G401 (cell line): Measurements from ENCODE around the gene DTD1. TPM values are rescaled to one million over a fixed set of nuclear protein-coding genes. Genes with fewer than 3 reads are reported as not detected.

Experiments
- DNase-seq: peaks from one replicate; pipeline ENCODE4 v3.0.0-alpha.2; 2015; ENCODE audit warnings: low spot score
- in situ Hi-C: cut with HindIII; loops from 2 replicates; pipeline ENCODE4 v1.10.0; 2016; ENCODE audit warnings: low sequenced_read_pairs, mixed read lengths
- total RNA-seq: library from RNA; depleted of rRNA; stranded (reverse); fragments of >200 nt; shearing (Covaris generic); gene quantifications from 2 replicates; pipeline ENCODE4 v1.2.3, GENCODE V29; 2014

DTD1 gene
- total RNA-seq, 1 experiment from 2014 or later, result 135 TPM

- in situ Hi-C loops, result no loop called here
- no peak for DNase-seq
Measured at GRCh38 chr20:18689557-18689956, 101.7 kb downstream of the DTD1 start.

- DNase-seq, result peak; percentile 78
Measured at GRCh38 chr20:18692447-18692846, 104.6 kb downstream of the DTD1 start.

GRCh38 chr20:18694071-18694470 is 106.2 kb downstream of the DTD1 start:
- DNase-seq, result peak; percentile 50

More at GRCh38 chr20:18692447-18692846, 104.6 kb downstream of the DTD1 start:
- in situ Hi-C loops, result no loop called here

GRCh38 chr20:18695175-18695574 is 107.3 kb downstream of the DTD1 start:
- in situ Hi-C loops, result no loop called here
- no peak for DNase-seq

More at GRCh38 chr20:18694071-18694470, 106.2 kb downstream of the DTD1 start:
- in situ Hi-C loops, result no loop called here

- in situ Hi-C loops, result no loop called here
- DNase-seq, result no peak
Measured at GRCh38 chr20:18698735-18699380, 111.0 kb downstream of the DTD1 start.

GRCh38 chr20:18701969-18702368 is 114.1 kb downstream of the DTD1 start:
- DNase-seq, result no peak
- in situ Hi-C loops, result no loop called here

- DNase-seq, result no peak
- in situ Hi-C loops, result no loop called here
Measured at GRCh38 chr20:18702736-18703135, 114.9 kb downstream of the DTD1 start.

GRCh38 chr20:18705490-18705889 is 117.6 kb downstream of the DTD1 start:
- in situ Hi-C loops, result no loop called here
- DNase-seq, result no peak

GRCh38 chr20:18705910-18706309 is 118.1 kb downstream of the DTD1 start:
- in situ Hi-C loops, result no loop called here
- no peak for DNase-seq

- DNase-seq, result no peak
- in situ Hi-C loops, result no loop called here
Measured at GRCh38 chr20:18712131-18712530, 124.3 kb downstream of the DTD1 start.

- in situ Hi-C loops, result no loop called here
- no peak for DNase-seq
Measured at GRCh38 chr20:18712882-18713281, 125.0 kb downstream of the DTD1 start.

GRCh38 chr20:18715564-18715963 is 127.7 kb downstream of the DTD1 start:
- DNase-seq, result no peak
- in situ Hi-C loops, result no loop called here

GRCh38 chr20:18717062-18717461 is 129.2 kb downstream of the DTD1 start:
- DNase-seq, result no peak
- in situ Hi-C loops, result no loop called here

GRCh38 chr20:18718129-18718528 is 130.3 kb downstream of the DTD1 start:
- no peak for DNase-seq
- in situ Hi-C loops, result no loop called here

GRCh38 chr20:18719426-18719825 is 131.6 kb downstream of the DTD1 start:
- no peak for DNase-seq
- in situ Hi-C loops, result no loop called here

- DNase-seq, result peak; percentile 19
- in situ Hi-C loops, result no loop called here
Measured at GRCh38 chr20:18721551-18722115, 133.8 kb downstream of the DTD1 start.

- no peak for DNase-seq
- in situ Hi-C loops, result no loop called here
Measured at GRCh38 chr20:18722371-18722770, 134.5 kb downstream of the DTD1 start.

GRCh38 chr20:18724077-18724476 is 136.2 kb downstream of the DTD1 start:
- DNase-seq, result no peak
- in situ Hi-C loops, result no loop called here

- in situ Hi-C loops, result no loop called here
Measured at GRCh38 chr20:18724788-18725464, 137.1 kb downstream of the DTD1 start.

GRCh38 chr20:18727032-18727508 is 139.2 kb downstream of the DTD1 start:
- in situ Hi-C loops, result no loop called here
- DNase-seq, result no peak

More at GRCh38 chr20:18724788-18725464, 137.1 kb downstream of the DTD1 start:
- no peak for DNase-seq
